ENCODE data around the gene MRGPRE.
"Not testable (repeated sequence)": the region's sequence is repeated elsewhere in the genome, so short reads cannot be mapped to it uniquely, and the experiment has no call there.

Gene MRGPRE

GRCh38 chr11:3231851-3232744 lies at the start of gene MRGPRE:
TSS of gene MRGPRE (minus strand) at chr11:3232417. CDS start at chr11:3228799, 3,618 bp downstream.
- FAIRE-seq = no peak

- FAIRE-seq = not testable (repeated sequence)
Measured at GRCh38 chr11:3281146-3281545, 48.9 kb upstream of the MRGPRE start.

GRCh38 chr11:3280662-3281061 lies 48.4 kb upstream of the MRGPRE start:
- FAIRE-seq = not testable (repeated sequence)

- FAIRE-seq = not testable (repeated sequence)
Measured at GRCh38 chr11:3278922-3279321, 46.7 kb upstream of the MRGPRE start.

GRCh38 chr11:3273629-3274028 lies 41.4 kb upstream of the MRGPRE start:
- not testable (repeated sequence) for FAIRE-seq

GRCh38 chr11:3262548-3262947 lies 30.3 kb upstream of the MRGPRE start:
- not testable (repeated sequence) for FAIRE-seq

- FAIRE-seq = not testable (repeated sequence)
Measured at GRCh38 chr11:3261831-3262230, 29.6 kb upstream of the MRGPRE start.

- not testable (repeated sequence) for FAIRE-seq
Measured at GRCh38 chr11:3257509-3257908, 25.3 kb upstream of the MRGPRE start.

- not testable (repeated sequence) for FAIRE-seq
Measured at GRCh38 chr11:3255241-3255640, 23.0 kb upstream of the MRGPRE start.

- not testable (repeated sequence) for FAIRE-seq
Measured at GRCh38 chr11:3254773-3255172, 22.6 kb upstream of the MRGPRE start.

- FAIRE-seq = no peak
Measured at GRCh38 chr11:3245071-3245470, 12.9 kb upstream of the MRGPRE start.

GRCh38 chr11:3243880-3244279 lies 11.7 kb upstream of the MRGPRE start:
- FAIRE-seq = peak; percentile 72

- FAIRE-seq = no peak
Measured at GRCh38 chr11:3237119-3237518, 4.9 kb upstream of the MRGPRE start.

GRCh38 chr11:3234846-3235245 lies 2.6 kb upstream of the MRGPRE start:
- FAIRE-seq = no peak

- no peak for FAIRE-seq
Measured at GRCh38 chr11:3232956-3233355, 739 bp upstream of the MRGPRE start.

GRCh38 chr11:3231550-3231850 lies 717 bp downstream of the MRGPRE start:
- no peak for FAIRE-seq

GRCh38 chr11:3230636-3231549 lies 1.3 kb downstream of the MRGPRE start:
- no peak for FAIRE-seq

GRCh38 chr11:3229673-3230630 lies 2.3 kb downstream of the MRGPRE start:
- no peak for FAIRE-seq

- FAIRE-seq = no peak
Measured at GRCh38 chr11:3228445-3228829, 3.8 kb downstream of the MRGPRE start.

- no peak for FAIRE-seq
Measured at GRCh38 chr11:3227568-3228444, 4.4 kb downstream of the MRGPRE start.

GRCh38 chr11:3226846-3227567 lies 5.2 kb downstream of the MRGPRE start:
- no peak for FAIRE-seq

Measured in colon (tissue), 2 donors.